Stimulated activated CD8-positive, alpha-beta memory T cell treated with anti-CD3 and anti-CD28 coated beads, Interleukin-2, amount 100 ng/mL, for 1 hour (primary cell): Measurements from ENCODE around the gene OR52E1.

Experiments used
- DNase-seq, 2 donors: peaks; one replicate each; pipeline ENCODE4 v3.0.0-alpha.2; 2020; ENCODE audit warnings: low read depth in 2 of 2

The OR52E1 gene

GRCh38 chr11:5115339-5115738 lies 46.0 kb downstream of the OR52E1 start:
- DNase-seq: no peak

- DNase-seq: no peak
Measured at GRCh38 chr11:5117588-5117987, 48.2 kb downstream of the OR52E1 start.

GRCh38 chr11:5118893-5119292 lies 49.5 kb downstream of the OR52E1 start:
- no peak for DNase-seq
